HG03442 (cell line): ENCODE results near the gene ADAMTS17.

Source experiments
- ATAC-seq: cut with Tn5 transposase; IDR thresholded peaks from one replicate; pipeline ENCODE4 v1.9.1; 2021; ENCODE audit warnings: mild to moderate bottlenecking, moderate library complexity; ENCODE audit not compliant: unreplicated experiment

The ADAMTS17 gene

GRCh38 chr15:100057281-100057680, 284.5 kb downstream of the ADAMTS17 start:
- no peak for ATAC-seq

GRCh38 chr15:100056411-100057072, 285.2 kb downstream of the ADAMTS17 start:
- ATAC-seq, result no peak

GRCh38 chr15:100055821-100056220, 286.0 kb downstream of the ADAMTS17 start:
- no peak for ATAC-seq

DNA sequence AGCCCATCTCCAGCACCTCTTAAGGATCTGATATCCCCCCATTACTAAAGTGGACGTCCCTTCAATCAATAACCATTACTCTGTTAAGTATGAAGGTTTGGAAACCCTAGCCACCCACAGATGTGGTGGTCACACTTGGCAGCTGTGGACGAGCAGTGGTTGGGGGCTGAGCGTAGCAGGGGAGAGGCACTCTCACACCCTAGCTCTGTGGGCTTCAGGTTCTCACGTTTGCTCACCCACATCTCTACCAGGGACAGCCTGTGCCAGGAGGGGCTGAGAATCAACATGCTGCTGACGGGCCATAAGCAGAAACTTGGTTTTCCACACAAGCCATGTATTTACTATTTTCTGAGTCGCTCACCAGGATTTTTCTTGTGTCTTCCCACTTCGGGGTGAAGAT, 287.2 kb downstream of the ADAMTS17 start:
- no peak for ATAC-seq

DNA sequence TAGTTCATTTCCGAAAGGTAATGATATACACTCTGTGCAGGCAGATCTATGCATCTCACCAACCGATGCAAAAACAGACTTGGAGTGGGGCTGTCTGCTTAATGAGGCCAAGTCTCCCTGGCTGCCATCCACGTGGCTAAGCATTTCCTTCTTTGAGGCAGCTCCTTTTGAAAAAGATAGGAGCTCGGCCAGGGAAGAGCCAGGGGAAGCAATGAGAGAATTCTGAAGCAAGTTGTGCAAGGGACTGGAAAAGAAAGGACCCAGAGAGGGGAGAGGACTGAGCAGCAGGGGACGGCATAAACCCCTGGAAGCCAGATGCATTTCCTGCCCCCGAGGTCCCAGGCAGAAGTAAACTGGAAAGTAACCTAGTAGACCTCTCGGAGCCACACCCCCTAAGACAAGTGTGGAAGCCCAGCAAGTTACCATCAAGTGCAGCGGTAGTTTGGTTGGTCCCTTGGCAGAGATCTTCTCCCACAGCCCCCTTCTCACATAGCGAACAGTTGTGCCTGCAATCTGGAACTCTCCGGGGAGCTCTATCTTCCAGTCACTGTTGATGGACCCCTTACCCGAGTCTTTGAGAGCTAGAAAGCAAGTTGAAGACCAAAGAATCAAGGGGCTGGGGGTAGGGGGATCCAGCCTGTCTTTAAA, 288.2 kb downstream of the ADAMTS17 start:
- no peak for ATAC-seq

- no peak for ATAC-seq
Observed at GRCh38 chr15:100052716-100053473, 288.9 kb downstream of the ADAMTS17 start.

DNA sequence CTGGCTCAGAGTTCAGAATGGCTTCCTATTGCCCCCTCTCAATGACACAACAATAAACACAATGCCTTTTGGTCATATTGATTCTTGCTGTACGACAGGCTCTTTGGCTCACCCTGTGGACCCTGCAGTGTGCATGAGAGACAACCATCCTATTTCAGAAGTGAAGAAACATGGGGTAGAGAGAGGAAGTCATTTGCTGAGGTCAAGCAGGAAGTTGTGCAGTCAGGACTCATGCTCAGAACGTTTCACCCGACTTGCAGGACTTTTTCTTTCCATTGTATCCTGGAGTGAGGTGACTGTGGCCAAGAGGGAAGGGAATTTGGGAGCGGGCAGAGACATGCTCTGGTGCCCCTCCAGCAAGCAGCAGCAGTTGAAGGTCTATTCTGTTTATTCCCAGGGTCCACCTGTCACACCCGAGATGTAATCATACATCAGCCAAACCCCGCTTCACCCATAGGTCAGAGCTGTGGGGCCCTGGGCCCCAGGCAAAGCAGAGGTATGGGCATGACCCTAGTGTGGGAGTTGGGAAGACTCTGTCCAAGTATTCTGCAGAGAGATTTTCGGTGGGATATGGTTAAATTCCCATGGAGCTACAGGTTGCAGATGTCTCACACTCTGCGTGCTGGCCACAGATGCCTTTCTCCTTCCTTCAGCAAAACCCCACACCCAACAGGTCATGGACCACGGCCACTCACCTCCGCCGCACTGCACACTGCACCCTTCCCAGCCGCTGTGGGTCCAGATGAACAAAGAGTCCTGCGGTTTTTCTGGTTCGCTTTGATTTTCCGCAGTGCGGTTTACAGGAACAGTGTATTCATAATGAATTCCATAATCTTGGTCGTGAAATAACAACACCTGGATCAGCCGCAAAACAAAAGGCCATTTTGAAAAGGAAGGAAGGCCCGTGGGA, 290.6 kb downstream of the ADAMTS17 start:
- ATAC-seq, result no peak

- ATAC-seq, result no peak
Observed at GRCh38 chr15:100049936-100050876, 291.6 kb downstream of the ADAMTS17 start.

DNA sequence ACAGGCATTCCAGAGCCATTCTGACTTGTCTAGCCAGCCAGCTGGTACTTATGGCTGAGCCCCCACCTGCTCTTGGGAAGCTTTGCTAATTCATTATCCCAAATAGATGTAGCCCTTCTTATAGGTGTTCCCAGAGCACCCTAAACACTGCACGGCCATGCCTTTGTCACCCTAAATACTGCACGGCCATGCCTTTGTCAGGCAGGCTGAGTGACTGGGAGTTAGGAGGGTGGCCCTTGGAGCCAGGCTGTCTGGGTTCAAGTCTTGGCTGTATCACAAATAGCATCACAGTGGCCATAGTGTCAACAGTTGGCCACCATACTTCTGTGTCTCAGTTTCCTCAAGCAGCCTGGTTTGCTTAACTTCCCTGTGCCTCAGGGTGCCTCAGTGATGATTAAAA, 292.3 kb downstream of the ADAMTS17 start:
- ATAC-seq, result no peak

- no peak for ATAC-seq
Observed at GRCh38 chr15:100048736-100049135, 293.0 kb downstream of the ADAMTS17 start.

- no peak for ATAC-seq
Observed at GRCh38 chr15:100043692-100044091, 298.1 kb downstream of the ADAMTS17 start.

DNA sequence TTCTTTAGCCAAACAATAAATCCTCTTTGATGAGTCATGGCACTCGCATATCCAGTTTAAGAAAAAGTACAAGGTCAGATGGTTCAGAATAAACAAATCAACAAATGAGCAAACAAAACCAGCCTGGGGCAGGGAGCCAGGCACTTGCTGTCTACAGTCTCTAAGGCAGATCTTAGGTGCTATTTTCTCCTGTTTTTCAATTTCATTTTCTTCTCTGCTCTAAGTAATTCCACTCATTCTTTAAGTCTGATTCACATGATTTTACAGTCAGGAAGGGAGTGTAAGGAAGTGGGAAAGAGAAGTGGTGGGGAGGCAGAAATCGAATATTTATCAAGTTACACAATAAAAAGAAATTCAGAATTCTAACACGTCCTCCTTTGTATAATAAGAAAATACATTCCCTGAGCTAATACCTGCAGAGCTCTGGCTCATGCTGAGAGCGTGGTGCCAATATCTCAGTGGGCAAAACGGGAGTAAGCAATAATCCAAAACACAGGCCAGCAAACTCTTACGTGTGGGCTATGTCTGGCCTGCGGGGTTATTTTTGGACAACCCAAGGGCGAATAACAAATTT, 298.6 kb downstream of the ADAMTS17 start:
- no peak for ATAC-seq

GRCh38 chr15:100042558-100042957, 299.2 kb downstream of the ADAMTS17 start:
- no peak for ATAC-seq

DNA sequence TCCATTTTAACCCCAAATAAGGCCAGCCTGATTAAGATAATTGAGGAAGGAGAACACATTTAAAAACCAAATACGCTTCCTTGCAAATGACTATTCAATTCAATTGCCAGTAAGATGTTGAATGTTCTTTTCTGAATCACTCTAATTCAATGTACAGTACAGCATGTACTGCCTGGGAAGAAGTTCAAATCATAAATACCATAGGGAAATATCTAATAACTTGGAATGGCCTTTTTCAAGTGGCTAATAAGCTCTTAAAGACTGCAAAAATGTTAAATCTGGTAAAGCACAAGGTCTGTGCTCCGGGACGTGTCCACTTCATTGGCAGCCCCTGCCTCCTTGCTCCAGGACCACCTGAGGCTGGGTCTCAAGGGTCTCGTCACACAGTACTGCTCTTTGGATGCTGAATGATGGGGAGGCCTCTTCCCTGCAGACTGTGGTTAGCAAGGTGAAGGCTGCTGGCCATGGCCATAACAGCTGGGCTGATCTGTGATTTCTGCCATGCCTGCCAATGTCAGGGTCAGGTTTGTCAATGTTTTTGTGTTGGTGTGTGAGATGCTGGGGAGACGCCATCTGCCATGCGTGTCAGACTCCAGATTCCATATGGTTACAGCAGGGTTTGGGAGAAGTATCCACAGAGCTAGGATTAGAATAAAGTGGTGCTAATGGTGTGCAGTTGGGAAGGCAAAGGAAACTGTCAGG, 300.5 kb downstream of the ADAMTS17 start:
- no peak for ATAC-seq

DNA sequence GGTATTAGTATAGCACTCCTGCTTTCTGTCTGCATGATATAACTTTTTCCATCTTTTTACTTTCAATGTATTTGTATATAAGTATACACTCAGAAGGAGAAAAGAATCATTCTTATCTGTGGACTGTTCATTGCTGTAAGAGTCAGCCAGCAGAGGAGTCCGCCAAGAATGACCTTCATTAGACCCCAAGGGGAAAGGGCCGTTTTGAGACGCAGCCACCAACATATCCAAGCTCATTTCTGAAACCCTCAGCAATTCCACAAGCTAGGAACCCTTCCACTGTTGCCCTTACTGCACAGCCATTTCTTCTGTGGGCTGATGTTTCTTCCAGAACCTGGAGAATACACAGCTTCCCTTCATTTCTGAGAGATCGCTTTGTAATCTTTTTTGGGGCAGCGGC, 301.8 kb downstream of the ADAMTS17 start:
- no peak for ATAC-seq

GRCh38 chr15:100038736-100039135, 303.0 kb downstream of the ADAMTS17 start:
- no peak for ATAC-seq

- ATAC-seq, result no peak
Observed at GRCh38 chr15:100037901-100038300, 303.9 kb downstream of the ADAMTS17 start.

DNA sequence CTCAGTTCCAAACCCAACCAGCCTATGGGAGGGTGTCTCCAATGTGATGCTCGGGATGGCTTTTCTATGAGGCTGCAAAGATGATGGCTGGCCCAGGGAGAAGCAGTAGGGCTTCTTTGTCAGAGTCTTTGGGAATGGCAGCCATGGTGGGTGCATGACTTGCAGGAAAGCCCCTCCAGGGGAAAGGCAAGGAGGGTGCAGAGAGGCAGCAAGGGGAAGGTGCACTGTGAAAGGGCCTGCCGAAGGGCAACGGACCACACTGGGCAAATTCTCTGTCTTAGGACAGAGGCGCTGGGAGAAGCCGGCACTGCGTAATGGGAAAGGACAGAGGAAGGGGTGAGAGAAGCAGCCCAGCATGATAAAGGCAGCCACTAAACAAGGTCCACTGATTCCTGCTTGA, 305.8 kb downstream of the ADAMTS17 start:
- ATAC-seq, result no peak

DNA sequence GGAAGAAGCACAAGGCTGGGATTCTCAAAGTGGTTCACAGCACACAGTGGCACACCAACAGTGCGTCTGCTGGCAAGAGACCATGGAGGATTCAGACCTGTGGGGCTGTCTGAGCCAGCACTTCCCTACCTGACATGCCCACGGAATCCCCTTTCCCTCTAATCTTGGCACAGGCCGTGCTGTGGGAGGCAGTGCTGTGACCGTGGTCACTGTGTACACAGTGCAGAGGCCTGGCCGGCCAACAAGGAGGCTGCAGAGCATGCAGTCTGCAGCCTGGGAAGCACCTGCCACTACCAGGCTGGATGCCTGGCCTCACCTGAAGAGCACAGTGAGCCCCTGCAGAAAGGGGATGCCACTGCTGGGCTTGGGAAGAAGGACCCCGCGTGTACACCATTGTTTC, 307.6 kb downstream of the ADAMTS17 start:
- ATAC-seq, result no peak
